Thymus (tissue), 11 donors: Measurements from ENCODE around the gene CEACAM20. TPM values are rescaled to one million over a fixed set of nuclear protein-coding genes. Genes with fewer than 3 reads are reported as not detected.
"Not testable (repeated sequence)": the region's sequence is repeated elsewhere in the genome, so short reads cannot be mapped to it uniquely, and the experiment has no call there.

Experiments used
- DNase-seq, 9 donors: peaks; one replicate each; pipeline ENCODE4 v3.0.0-alpha.2; 2013; ENCODE audit warnings: low spot score in 9 of 9, low read depth in 6 of 9, missing footprints in 1 of 9
- H3K27ac ChIP-seq, 2 donors: one replicate each; pipeline ENCODE4 v1.5.1; 2013; ENCODE audit warnings: control low read depth in 1 of 2, low read depth in 1 of 2, low read length in 1 of 2, mild to moderate bottlenecking in 1 of 2, moderate library complexity in 1 of 2
- H3K27me3 ChIP-seq, 2 donors: one replicate each; pipeline ENCODE4 v1.5.1; 2013; ENCODE audit warnings: low read length in 1 of 2; ENCODE audit not compliant: control insufficient read depth in 2 of 2, insufficient read depth in 1 of 2
- H3K36me3 ChIP-seq, 2 donors: one replicate each; pipeline ENCODE4 v1.5.1; 2013; ENCODE audit warnings: low read length in 1 of 2, mild to moderate bottlenecking in 1 of 2, moderate library complexity in 1 of 2; ENCODE audit not compliant: control insufficient read depth in 2 of 2, insufficient read depth in 2 of 2
- H3K4me1 ChIP-seq, 2 donors: one replicate each; pipeline ENCODE4 v1.5.1; 2013; ENCODE audit warnings: low read length in 2 of 2; ENCODE audit not compliant: control insufficient read depth in 2 of 2, insufficient read depth in 2 of 2
- H3K4me3 ChIP-seq, 2 donors: one replicate each; pipeline ENCODE4 v1.5.1; 2013; ENCODE audit warnings: low read length in 2 of 2, control low read depth in 1 of 2, mild to moderate bottlenecking in 1 of 2
- H3K9me3 ChIP-seq, 2 donors: one replicate each; pipeline ENCODE4 v1.5.1; 2013; ENCODE audit warnings: low read length in 1 of 2, mild to moderate bottlenecking in 1 of 2; ENCODE audit not compliant: control insufficient read depth in 2 of 2, insufficient read depth in 1 of 2
- WGBS: extraction: QIAGEN DNeasy Blood & Tissue Kit; methylation state at CpG from one replicate; pipeline ENCODE4 v1.1.7; 2013; 5-methylcytosine and 5-hydroxymethylcytosine counted together
- polyA plus RNA-seq: library from polyadenylated mRNA; stranded (reverse); fragments of 200-250 nt; gene quantifications from one replicate; pipeline ENCODE4 v1.2.3, GENCODE V29; 2013
- total RNA-seq: library from RNA; stranded (reverse); fragments of 120-200 nt; gene quantifications from one replicate; pipeline ENCODE4 v1.2.4, GENCODE V29; 2013
- donor health status: healthy.

The CEACAM20 gene
- total and polyA plus RNA-seq, 2 donors = 0.05 TPM

DNA sequence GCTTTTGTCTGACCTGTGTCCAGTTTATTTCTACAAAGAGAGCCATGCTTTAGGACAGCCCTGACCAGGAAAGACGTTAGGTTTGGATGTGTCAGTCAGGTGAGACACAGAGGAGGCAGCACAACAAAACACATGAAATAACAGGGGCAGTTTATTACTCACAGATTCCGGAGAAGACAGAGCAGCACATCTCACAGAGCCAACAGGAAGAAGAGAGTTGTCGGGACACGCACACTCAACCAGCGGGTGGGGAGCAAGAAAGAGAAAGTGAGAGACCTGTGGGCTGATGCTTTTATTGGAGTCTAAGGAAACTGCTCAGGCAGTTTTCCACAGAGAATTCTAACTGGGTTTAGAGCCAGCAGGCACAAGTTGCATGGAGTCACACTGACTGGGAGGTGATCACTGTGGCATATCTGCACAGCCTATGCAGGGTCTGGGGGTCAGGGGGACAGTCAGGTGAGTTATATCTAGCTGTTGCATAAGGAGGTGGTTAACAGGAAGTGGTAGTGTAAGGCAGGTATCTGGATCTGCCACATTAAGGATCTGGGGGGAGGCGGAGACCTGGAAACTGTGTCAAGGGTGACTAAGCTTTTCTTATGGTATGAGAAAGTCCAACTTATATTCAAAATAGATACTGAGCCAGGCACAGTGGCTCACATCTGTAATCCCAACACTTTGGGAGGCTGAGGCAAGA lies 24.1 kb upstream of the CEACAM20 start:
- 81% methylated on average over 6 of the region's 6 CpGs for WGBS
- no peak overlapping the region for H3K27ac ChIP-seq

GRCh38 chr19:44552324-44552723 lies 22.8 kb upstream of the CEACAM20 start:
- H3K27ac ChIP-seq = no peak overlapping the region
- H3K9me3 ChIP-seq = no peaks in the 10 kb centered on the region
- 10% methylated on average over 5 of the region's 5 CpGs for WGBS
- peak in 3 of 9 donors; percentile 9 to 26 (median 15) for DNase-seq
- H3K36me3 ChIP-seq = no peaks in the 10 kb centered on the region
- no peak overlapping the region for H3K4me3 ChIP-seq
- H3K27me3 ChIP-seq = no peaks in the 10 kb centered on the region
- H3K4me1 ChIP-seq = peaks cover 0 to 6% of the 10 kb centered on the region in 2 donors

More for the DNA sequence above, 24.1 kb upstream of the CEACAM20 start:
- Histone ChIP-seq H3K36me3 (no peaks in the 10 kb centered on the region), H3K4me1 (peaks cover 0 to 6% of the 10 kb centered on the region in 2 donors), H3K9me3 (no peaks in the 10 kb centered on the region), H3K4me3 (no peak overlapping the region), H3K27me3 (no peaks in the 10 kb centered on the region)
- DNase-seq = no peak

DNA sequence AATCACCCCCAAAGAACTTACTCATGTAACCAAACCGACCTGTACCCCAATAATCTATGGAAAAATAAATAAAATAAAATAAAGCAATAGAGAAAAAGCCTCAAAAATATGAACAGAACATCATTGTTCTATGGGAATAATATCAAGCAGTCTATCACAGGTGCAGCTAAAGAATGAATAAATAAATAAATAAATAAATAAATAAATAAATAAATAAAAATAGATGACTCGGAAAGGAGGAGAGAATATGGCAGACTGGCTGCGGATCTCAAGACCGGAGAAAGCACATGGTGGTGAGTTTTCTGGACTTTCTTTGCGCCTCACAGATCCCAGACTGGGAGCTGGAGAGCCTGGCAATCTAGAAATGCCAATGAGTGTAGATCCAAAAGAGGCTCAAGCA lies 22.4 kb upstream of the CEACAM20 start:
- DNase-seq = no peak
- no peaks in the 10 kb centered on the region for H3K9me3 ChIP-seq
- H3K4me3 ChIP-seq = no peak overlapping the region
- H3K4me1 ChIP-seq = peaks cover 0 to 6% of the 10 kb centered on the region in 2 donors
- no peaks in the 10 kb centered on the region for H3K27me3 ChIP-seq
- WGBS = 81% methylated on average over 5 of the region's 5 CpGs
- no peak overlapping the region for H3K27ac ChIP-seq
- H3K36me3 ChIP-seq = no peaks in the 10 kb centered on the region

DNA sequence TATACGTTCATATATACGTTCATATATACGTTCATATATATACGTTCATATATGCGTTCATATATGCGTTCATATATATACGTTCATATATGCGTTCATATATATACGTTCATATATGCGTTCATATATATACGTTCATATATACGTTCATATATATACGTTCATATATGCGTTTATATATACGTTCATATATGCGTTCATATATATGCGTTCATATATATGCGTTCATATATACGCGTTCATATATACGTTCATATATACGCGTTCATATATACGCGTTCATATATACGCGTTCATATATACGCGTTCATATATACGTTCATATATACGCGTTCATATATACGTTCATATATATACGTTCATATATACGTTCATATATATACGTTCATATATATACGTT lies 21.5 kb upstream of the CEACAM20 start:
- not testable (repeated sequence) for H3K27me3 ChIP-seq, H3K36me3 ChIP-seq, H3K4me1 ChIP-seq, H3K27ac ChIP-seq, DNase-seq, H3K4me3 ChIP-seq, H3K9me3 ChIP-seq
- WGBS = 92% methylated on average over 37 of the region's 37 CpGs

DNA sequence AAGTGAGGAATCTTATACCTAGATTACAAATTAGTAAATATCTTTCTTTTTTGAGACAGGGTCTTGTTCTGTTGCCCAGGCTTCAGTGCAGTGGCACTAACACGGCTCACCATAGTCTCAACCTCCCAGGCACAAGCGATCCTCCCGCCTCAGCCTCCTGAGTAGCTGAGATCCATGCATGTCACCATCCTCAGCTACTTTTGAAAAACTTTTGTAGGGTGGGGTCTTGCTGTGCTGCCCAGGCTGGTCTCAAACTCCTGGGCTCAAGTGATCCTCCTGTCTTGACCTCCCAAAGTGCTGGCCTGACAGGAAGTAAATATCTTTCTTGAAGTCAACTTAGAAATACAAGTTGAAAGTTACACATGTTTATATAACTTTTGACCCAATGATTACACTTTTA lies 20.0 kb upstream of the CEACAM20 start:
- Histone ChIP-seq H3K9me3 (no peaks in the 10 kb centered on the region), H3K27me3 (no peaks in the 10 kb centered on the region), H3K4me3 (no peak overlapping the region), H3K4me1 (peaks cover 0 to 6% of the 10 kb centered on the region in 2 donors), H3K27ac (no peak overlapping the region), H3K36me3 (no peaks in the 10 kb centered on the region)
- WGBS = 96% methylated on average over 3 of the region's 3 CpGs
- DNase-seq = no peak

DNA sequence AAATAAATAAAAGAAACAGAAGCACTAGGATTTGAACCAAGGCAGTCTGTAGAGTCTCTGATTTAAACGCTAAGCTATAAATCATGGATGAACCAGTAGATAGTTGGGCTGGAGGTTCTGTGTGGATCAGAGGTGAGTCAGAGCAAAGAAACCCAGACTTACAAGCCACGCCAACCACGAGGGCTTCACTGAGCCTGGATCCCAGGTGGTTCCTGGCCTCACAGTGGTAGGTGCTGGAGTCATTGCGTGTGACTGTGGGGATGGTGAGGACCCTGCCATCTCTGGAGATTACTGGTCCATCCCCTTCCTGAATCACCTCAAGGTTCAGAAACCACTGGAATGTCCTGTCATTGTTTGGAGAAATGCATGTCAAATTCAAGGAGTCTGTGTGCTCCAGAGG lies 19.3 kb upstream of the CEACAM20 start:
- peaks cover 0 to 2% of the 10 kb centered on the region in 2 donors for H3K4me1 ChIP-seq
- no peaks in the 10 kb centered on the region for H3K36me3 ChIP-seq
- WGBS = 68% methylated on average over 4 of the region's 4 CpGs
- H3K27me3 ChIP-seq = no peaks in the 10 kb centered on the region
- no peaks in the 10 kb centered on the region for H3K9me3 ChIP-seq
- H3K27ac ChIP-seq = no peak overlapping the region
- H3K4me3 ChIP-seq = no peak overlapping the region
- DNase-seq = no peak

DNA sequence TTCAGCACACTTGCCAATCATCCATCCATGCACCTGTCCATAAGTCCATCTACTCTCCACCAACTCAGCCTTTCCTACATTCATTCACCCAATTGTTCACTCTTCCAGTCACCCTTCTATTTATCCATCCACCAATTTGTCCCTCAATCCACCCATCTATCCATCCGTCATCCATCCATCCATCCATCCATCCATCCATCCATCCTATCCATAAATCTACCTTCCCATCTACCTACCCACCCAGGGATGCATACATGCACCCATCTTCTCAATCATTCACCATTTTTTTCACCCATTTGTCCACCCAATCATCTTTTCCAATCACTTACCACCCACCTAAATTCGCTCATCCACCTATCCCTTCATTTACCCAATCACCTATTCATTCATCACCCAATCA lies 14.6 kb upstream of the CEACAM20 start:
- no peak for DNase-seq
- Histone ChIP-seq H3K27me3 (no peaks in the 10 kb centered on the region), H3K9me3 (no peaks in the 10 kb centered on the region), H3K36me3 (no peaks in the 10 kb centered on the region), H3K4me3 (no peak overlapping the region), H3K27ac (no peak overlapping the region), H3K4me1 (no peaks in the 10 kb centered on the region)
- WGBS = 79% methylated on average over 2 of the region's 2 CpGs

- Histone ChIP-seq H3K4me1 (no peaks in the 10 kb centered on the region), H3K4me3 (no peak overlapping the region), H3K9me3 (no peaks in the 10 kb centered on the region), H3K27ac (no peak overlapping the region), H3K27me3 (no peaks in the 10 kb centered on the region), H3K36me3 (no peaks in the 10 kb centered on the region)
- no peak for DNase-seq
- 0% methylated on average over 1 of the region's 1 CpG for WGBS
Observed at GRCh38 chr19:44542671-44543070, 13.2 kb upstream of the CEACAM20 start.

GRCh38 chr19:44540736-44541135 lies 11.3 kb upstream of the CEACAM20 start:
- no peak for DNase-seq

More at GRCh38 chr19:44540736-44541135, 11.3 kb upstream of the CEACAM20 start:
- Histone ChIP-seq H3K4me3 (no peak overlapping the region), H3K27me3 (no peaks in the 10 kb centered on the region), H3K4me1 (no peaks in the 10 kb centered on the region), H3K9me3 (no peaks in the 10 kb centered on the region), H3K27ac (no peak overlapping the region), H3K36me3 (no peaks in the 10 kb centered on the region)
- 87% methylated on average over 8 of the region's 8 CpGs for WGBS
